Measurements from ENCODE around the gene CLEC11A. TPM values are rescaled to one million over a fixed set of nuclear protein-coding genes. Genes with fewer than 3 reads are reported as not detected.
"Not testable (repeated sequence)": the region's sequence is repeated elsewhere in the genome, so short reads cannot be mapped to it uniquely, and the experiment has no call there.

Gene CLEC11A
- total and polyA plus RNA-seq, 9 of the 15 experiments (the other 6 are each of a cell fraction or from before 2014, with no cell fraction given): 0.39 to 43.9 (median 3.4) TPM

GRCh38 chr19:50761501-50761900 is 38.3 kb downstream of the CLEC11A start:
- H3K36me3 ChIP-seq (ENCODE audit: control insufficient read depth, insufficient read depth, low read length); H3K9ac ChIP-seq (ENCODE audit: insufficient read depth in 1 of 2, low read depth in 2 of 2, low read length in 2 of 2); H3K79me2 ChIP-seq (ENCODE audit: control insufficient read depth, insufficient read depth, low read length); in situ Hi-C loops (cut with MboI); ATAC-seq; H3K4me2 ChIP-seq (ENCODE audit: insufficient read depth, low read length); BruUV-seq (replicated peaks); H3K27me3 ChIP-seq (ENCODE audit: control insufficient read depth in 2 of 2, insufficient read depth in 2 of 2, low read length in 2 of 2); H3K27ac ChIP-seq (ENCODE audit: extremely low read depth, low read depth, low read length); H3K9me3 ChIP-seq (replicated peaks; ENCODE audit: control insufficient read depth, insufficient read depth, low read depth, low read length); CTCF ChIA-PET (ENCODE audit: low intra/inter-chr PET ratio); FAIRE-seq; intact Hi-C loops (cut with micrococcal nuclease); H4K20me1 ChIP-seq (replicated peaks; ENCODE audit: control insufficient read depth, insufficient read depth, low read length); H3K9me1 ChIP-seq (ENCODE audit: control insufficient read depth, insufficient read depth, low read length); DNase-seq (ENCODE audit: extremely low read depth in 1 of 4, low spot score in 3 of 4); H3K4me3 ChIP-seq: not testable (repeated sequence)
- WGBS (ENCODE audit: insufficient coverage, low coverage, missing lambda C conversion rate): 52% methylated on average over 3 of the region's 3 CpGs
- POLR2A ChIA-PET: interaction anchor here (1.4 kb wide), 1 partner anchor 20 kb away, joined by 3 read pairs; no protein-coding TSS in a partner anchor
- peak overlapping the region; percentile 84 for H2AFZ ChIP-seq (ENCODE audit: low read depth, low read length)
- peaks cover 6 to 14% of the 10 kb centered on the region in 2 experiments; a peak in 4 of 5 replicates for H3K4me1 ChIP-seq (replicated peaks in 1 of 2; ENCODE audit: control insufficient read depth in 2 of 2, insufficient read depth in 2 of 2, low read length in 2 of 2)

DNA sequence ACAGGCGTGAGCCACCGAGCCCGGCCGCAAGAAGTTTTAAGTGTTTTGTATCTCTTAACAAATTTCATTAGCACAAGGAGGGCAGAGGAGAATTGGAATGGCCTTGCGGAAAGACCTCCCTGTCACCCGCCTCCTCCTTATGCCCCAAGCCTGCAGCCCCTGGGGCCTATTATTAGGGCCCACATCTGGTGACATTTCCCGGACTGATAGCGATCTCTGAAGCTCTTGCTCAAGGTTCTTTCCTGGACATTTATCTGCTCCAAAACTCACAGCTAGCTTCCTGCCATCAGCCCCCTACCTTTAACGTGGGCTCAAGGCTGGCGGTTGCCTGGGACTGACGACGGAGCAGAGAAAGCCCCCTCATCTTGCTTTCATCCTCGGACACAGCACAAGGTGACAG is 40.4 kb downstream of the CLEC11A start:
- intact Hi-C loops (cut with micrococcal nuclease); H2AFZ ChIP-seq (ENCODE audit: low read depth, low read length); H3K36me3 ChIP-seq (ENCODE audit: control insufficient read depth, insufficient read depth, low read length); H3K79me2 ChIP-seq (ENCODE audit: control insufficient read depth, insufficient read depth, low read length); H3K27me3 ChIP-seq (ENCODE audit: control insufficient read depth in 2 of 2, insufficient read depth in 2 of 2, low read length in 2 of 2); ATAC-seq; in situ Hi-C loops (cut with MboI); H3K4me3 ChIP-seq; H4K20me1 ChIP-seq (replicated peaks; ENCODE audit: control insufficient read depth, insufficient read depth, low read length); CTCF ChIA-PET (ENCODE audit: low intra/inter-chr PET ratio); BruUV-seq (replicated peaks); H3K9me3 ChIP-seq (replicated peaks; ENCODE audit: control insufficient read depth, insufficient read depth, low read depth, low read length); DNase-seq (ENCODE audit: extremely low read depth in 1 of 4, low spot score in 3 of 4); FAIRE-seq; H3K27ac ChIP-seq (ENCODE audit: extremely low read depth, low read depth, low read length); H3K4me2 ChIP-seq (ENCODE audit: insufficient read depth, low read length); H3K9me1 ChIP-seq (ENCODE audit: control insufficient read depth, insufficient read depth, low read length); H3K9ac ChIP-seq (ENCODE audit: insufficient read depth in 1 of 2, low read depth in 2 of 2, low read length in 2 of 2): not testable (repeated sequence)
- H3K4me1 ChIP-seq (replicated peaks in 1 of 2; ENCODE audit: control insufficient read depth in 2 of 2, insufficient read depth in 2 of 2, low read length in 2 of 2): peaks cover 10 to 24% of the 10 kb centered on the region in 2 experiments
- POLR2A ChIA-PET: interaction anchor here (1.2 kb wide), 1 partner anchor 41 kb away, joined by 3 read pairs; no protein-coding TSS in a partner anchor
- WGBS (ENCODE audit: insufficient coverage, low coverage, missing lambda C conversion rate): 38% methylated on average over 9 of the region's 13 CpGs
